SU-DHL-6 (cell line): ENCODE data around the gene KCNB1.

Experiments used
- CTCF ChIP-seq: fragments of 200-600 bp; sonication (generic); IDR thresholded peaks from one replicate; pipeline ENCODE4 v1.5.1; 2017; ENCODE audit warnings: antibody characterized with exemption, mild to moderate bottlenecking, low read length, moderate library complexity; ENCODE audit not compliant: insufficient read depth, poor library complexity, severe bottlenecking
- EZH2phosphoT487 ChIP-seq: fragments of 200-600 bp; sonication (generic), shearing (Covaris generic); conservative IDR thresholded peaks from 2 replicates; pipeline ENCODE4 v1.6.1; 2018; ENCODE audit warnings: mild to moderate bottlenecking, antibody characterized with exemption, low read length, moderate library complexity, mixed read lengths

DNA sequence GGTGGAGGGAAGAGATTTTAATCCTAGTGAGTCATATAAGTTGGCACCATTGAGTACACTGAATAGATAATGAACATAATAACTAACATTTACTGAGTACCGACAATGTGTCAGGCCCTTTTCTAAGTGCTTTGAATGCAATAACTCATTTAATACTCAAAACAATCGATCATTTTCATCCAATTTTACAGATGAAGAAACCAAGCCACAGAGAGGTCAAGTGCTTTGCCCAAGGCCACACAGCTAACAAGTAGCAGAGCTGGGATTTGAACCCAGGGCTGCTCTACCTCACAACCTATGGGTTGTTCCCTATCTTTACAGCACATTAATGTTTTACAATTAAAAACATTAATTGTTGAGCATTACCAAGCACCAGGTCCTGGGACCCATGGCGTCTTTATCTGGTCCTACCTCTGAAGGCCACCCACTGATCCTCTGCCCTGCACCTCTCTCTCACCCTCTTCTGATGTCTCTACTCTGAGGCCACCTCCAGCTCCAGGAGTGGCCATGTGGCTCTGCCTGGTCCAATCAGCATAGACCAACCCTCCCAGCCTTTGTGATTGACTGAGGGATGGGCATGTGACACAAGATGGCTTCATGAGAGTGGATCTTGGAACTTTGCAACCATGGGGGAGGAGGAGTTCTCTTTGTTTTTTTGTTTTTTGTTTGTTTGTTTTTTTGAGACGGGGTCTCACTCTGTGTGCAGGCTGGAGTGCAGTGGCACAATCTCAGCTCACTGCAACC is 83.9 kb downstream of the KCNB1 start:
- TF ChIP-seq CTCF (no peak), EZH2phosphoT487 (no peak)
